HG03521 (cell line): ENCODE results near the gene FLYWCH2.
"Not testable (repeated sequence)": the region's sequence is repeated elsewhere in the genome, so short reads cannot be mapped to it uniquely, and the experiment has no call there.

ENCODE experiments used
- ATAC-seq: cut with Tn5 transposase; IDR thresholded peaks from one replicate; pipeline ENCODE4 v1.9.1; 2021; ENCODE audit warnings: mild to moderate bottlenecking, moderate library complexity; ENCODE audit not compliant: unreplicated experiment

FLYWCH2 gene

DNA sequence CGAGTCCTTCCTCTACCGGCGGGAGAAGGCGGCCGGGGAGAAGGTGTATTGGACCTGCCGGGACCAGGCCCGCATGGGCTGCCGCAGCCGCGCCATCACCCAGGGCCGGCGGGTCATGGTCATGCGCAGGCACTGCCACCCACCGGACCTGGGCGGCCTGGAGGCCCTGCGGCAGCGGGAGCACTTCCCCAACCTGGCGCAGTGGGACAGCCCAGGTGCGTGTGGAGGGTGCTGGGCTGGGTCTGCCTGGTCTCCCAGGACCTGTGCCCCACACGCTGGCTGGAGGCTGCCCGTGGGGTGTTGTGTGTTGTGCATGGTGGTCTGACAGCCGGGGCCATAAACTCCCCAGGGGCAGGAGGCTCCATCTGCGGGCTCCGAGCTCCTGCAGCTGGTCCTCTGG, 54.2 kb downstream of the FLYWCH2 start:
- ATAC-seq = no peak

DNA sequence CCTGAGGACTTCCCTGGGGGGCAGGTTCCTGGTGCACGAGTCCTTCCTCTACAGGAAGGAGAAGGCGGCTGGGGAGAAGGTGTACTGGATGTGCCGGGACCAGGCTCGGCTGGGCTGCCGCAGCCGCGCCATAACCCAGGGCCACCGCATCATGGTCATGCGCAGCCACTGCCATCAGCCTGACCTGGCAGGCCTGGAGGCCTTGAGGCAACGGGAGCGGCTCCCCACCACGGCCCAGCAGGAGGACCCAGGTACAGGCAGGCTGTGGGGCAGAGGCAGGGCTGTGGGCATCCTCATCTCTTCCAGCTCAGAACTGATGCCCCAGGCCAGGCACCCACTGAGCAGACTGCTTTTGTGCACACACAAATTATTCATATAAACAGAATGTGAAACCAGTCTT, 55.2 kb downstream of the FLYWCH2 start:
- ATAC-seq = no peak

DNA sequence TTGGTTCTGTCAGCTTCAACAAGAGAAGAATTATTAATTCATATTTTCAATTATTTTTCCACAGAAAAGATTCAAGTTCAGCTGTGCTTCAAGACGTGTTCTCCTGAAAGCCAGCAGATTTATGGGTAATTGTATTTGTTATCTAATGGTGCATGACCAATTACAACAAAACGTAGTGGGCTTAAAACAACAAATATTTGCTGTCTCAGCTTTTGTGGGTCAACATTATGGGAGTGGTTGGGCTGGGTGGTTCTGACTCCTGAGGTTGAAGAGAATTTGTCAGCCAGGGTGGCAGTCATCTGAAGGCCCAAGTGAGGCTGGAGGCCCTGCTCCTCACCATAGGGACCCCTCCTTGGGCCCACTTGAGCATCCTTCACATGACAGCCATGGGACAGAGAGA, 57.0 kb downstream of the FLYWCH2 start:
- ATAC-seq = no peak

DNA sequence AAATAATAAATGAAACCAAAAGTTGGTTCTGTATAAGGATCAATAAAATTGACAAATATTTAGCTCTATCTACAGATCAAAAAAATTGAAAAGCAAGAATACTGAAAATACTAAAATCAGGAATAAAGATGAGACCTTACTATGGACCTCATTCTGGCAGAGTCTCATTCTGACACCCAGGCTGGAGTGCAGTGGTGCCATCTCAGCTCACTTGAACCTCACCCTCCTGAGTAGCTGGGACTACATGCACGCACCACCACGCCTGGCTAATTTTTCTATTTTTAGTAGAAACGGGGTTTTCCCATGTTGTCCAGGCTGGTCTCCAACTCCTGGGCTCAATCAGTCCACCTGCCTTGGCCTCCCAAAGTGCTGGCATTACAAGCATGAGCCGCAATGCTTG, 59.0 kb downstream of the FLYWCH2 start:
- no peak for ATAC-seq

DNA sequence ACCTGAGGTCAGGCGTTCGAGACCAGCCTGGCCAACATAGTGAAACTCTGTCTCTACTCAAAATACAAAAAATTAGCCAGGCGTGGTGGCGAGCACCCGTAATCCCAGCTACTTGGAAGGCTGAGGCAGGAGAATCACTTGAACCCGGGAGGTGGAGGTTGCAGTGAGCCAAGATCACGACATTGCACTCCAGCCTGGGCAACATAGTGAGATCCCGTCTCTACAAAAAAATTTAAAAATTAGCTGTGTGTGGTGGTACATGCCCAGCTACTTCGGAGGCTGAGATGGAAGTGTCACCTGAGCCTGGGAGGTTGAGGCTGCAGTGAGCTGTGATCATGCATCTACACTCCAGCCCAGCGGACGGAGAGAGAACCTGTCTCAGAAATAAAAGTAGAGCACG, 60.7 kb downstream of the FLYWCH2 start:
- not testable (repeated sequence) for ATAC-seq

DNA sequence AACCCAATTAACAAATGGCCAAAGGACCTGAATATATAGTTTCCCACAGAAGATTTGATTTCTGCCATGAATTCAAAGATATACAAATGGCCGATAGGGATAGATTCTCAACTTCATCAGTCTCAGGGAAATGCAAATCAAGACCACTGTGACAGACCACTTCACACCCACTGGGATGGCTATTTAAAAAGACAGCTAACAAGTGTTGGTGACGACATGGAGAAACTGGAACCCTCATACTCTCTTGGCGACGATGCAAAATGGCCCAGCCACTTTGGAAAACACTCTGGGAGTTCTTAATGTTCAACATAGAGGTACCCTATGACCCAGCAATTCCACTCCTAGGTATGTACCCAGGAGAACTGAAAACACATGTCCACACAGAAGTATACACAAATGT, 63.6 kb downstream of the FLYWCH2 start:
- no peak for ATAC-seq
